ENCODE measurements around the gene UBE2D2. TPM values are rescaled to one million over a fixed set of nuclear protein-coding genes. Genes with fewer than 3 reads are reported as not detected.

UBE2D2 gene
- total and polyA plus RNA-seq, 2 donors (not counting 1 experiment from before 2014, with no cell fraction given) = 64.3 to 168 TPM

- 8% methylated on average over 9 of the region's 14 CpGs for WGBS (ENCODE audit: insufficient coverage)
- peak overlapping the region; percentile 96 for H3K27ac Mint-ChIP-seq
- POLR2A ChIA-PET = interaction anchor here (0.8 to 4.1 kb wide), 12 partner anchors 8 to 97 kb away, joined by 3 to 79 read pairs (median 4); partner anchors contain the start of genes CXXC5 and UBE2D2
Observed at GRCh38 chr5:139658501-139658927, 97.4 kb downstream of the UBE2D2 start.

More at GRCh38 chr5:139658501-139658927, 97.4 kb downstream of the UBE2D2 start:
- CTCF ChIA-PET = interaction anchor here (5.0 to 15.3 kb wide), 3 partner anchors 9 to 107 kb away, joined by 21 to 188 read pairs (median 82); no protein-coding TSS in a partner anchor
- Mint-ChIP-seq H3K4me1 (peaks cover 90% of the 10 kb centered on the region), H3K9me3 (ENCODE audit: insufficient read depth) (no peaks in the 10 kb centered on the region), H3K27me3 (no peaks in the 10 kb centered on the region), H3K4me3 (peak overlapping the region; percentile 89)
- Histone ChIP-seq H3K4me1 (ENCODE audit: control insufficient read depth in 2 of 2, insufficient read depth in 2 of 2, low read length in 2 of 2) (peaks cover 98 to 100% of the 10 kb centered on the region in 2 donors), H3K4me3 (ENCODE audit: control extremely low read depth in 1 of 5, extremely low read depth in 1 of 5, insufficient read depth in 1 of 5, low read depth in 2 of 5, low read length in 4 of 5) (peak overlapping the region in 4 of 5 experiments; percentile 6 to 36 (median 34)), H3K36me3 (replicated peaks in 1 of 2; ENCODE audit: control extremely low read depth in 1 of 2, control insufficient read depth in 1 of 2, extremely low read depth in 1 of 2, insufficient read depth in 2 of 2, low read length in 1 of 2) (peaks cover 0 to 29% of the 10 kb centered on the region in 2 experiments), H3K9me3 (ENCODE audit: control extremely low read depth in 1 of 3, control insufficient read depth in 2 of 3, insufficient read depth in 1 of 3, low read length in 2 of 3) (no peaks in the 10 kb centered on the region), H3K27me3 (replicated peaks in 1 of 4; ENCODE audit: control extremely low read depth in 1 of 4, control insufficient read depth in 3 of 4, insufficient read depth in 4 of 4, low read length in 3 of 4) (no peaks in the 10 kb centered on the region), H3K79me2 (ENCODE audit: control insufficient read depth, insufficient read depth, low read length) (peaks cover 99% of the 10 kb centered on the region), H3K9ac (ENCODE audit: low read length) (peak overlapping the region; percentile 51), H2AFZ (ENCODE audit: insufficient read depth, low read depth, low read length, poor library complexity, severe bottlenecking) (no peak overlapping the region), H3K4me2 (replicated peaks; ENCODE audit: low read depth, low read length, poor library complexity, severe bottlenecking) (peak overlapping the region; percentile 94), H3K27ac (ENCODE audit: low read length in 2 of 2) (peak overlapping the region; percentile 60 to 78), H4K20me1 (ENCODE audit: control insufficient read depth, insufficient read depth, low read length, poor library complexity, severe bottlenecking) (peaks cover 99% of the 10 kb centered on the region)
- TF ChIP-seq CTCF (IDR thresholded peaks at IDR 0.05) = no peak
- TF ChIP-seq EZH2 (IDR thresholded peaks at IDR 0.05; ENCODE audit: borderline replicate concordance, insufficient read depth, low read depth, low read length, poor library complexity, severe bottlenecking) = no peak
- DNase-seq = peak; percentile 32
- ATAC-seq (ENCODE audit: low read depth) = no peak
- intact Hi-C loops (cut with micrococcal nuclease) = no loop called here

Data from B cell (primary cell).